A549 treated with RU486 at 1 μM for 4 hours (cell line): Measurements from ENCODE around the gene ANGPTL1. TPM values are rescaled to one million over a fixed set of nuclear protein-coding genes. Genes with fewer than 3 reads are reported as not detected.

Experiments used
- total RNA-seq: library from RNA; stranded (reverse); fragments of 200-300 nt; extraction: Qiagen RNA extraction; gene quantifications from 5 replicates; pipeline ENCODE4 v1.2.3, GENCODE V29; 2022; ENCODE audit warnings: low read depth

Gene ANGPTL1, protein sequence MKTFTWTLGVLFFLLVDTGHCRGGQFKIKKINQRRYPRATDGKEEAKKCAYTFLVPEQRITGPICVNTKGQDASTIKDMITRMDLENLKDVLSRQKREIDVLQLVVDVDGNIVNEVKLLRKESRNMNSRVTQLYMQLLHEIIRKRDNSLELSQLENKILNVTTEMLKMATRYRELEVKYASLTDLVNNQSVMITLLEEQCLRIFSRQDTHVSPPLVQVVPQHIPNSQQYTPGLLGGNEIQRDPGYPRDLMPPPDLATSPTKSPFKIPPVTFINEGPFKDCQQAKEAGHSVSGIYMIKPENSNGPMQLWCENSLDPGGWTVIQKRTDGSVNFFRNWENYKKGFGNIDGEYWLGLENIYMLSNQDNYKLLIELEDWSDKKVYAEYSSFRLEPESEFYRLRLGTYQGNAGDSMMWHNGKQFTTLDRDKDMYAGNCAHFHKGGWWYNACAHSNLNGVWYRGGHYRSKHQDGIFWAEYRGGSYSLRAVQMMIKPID
- not detected in 5 replicates for total RNA-seq

DNA sequence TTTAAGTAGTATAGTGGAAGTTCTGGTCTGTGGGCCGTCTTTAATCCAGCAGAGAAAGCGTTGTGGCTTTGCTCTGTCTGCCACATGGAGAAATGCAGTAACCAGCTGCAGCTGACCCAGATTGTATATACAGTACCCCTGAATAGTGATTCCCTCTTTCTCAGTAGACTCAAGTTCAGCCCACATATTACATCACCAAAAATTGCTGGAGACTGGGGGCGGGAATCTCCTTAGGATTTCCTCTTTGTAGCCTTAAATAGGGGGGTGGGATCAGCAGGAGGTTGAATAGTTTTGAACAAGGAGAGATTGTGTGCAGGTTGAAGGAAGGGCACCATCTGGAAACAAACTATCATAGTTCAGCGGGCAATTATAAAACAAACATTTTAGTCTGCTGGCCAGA, at the start of gene ANGPTL1:
TSS of gene ANGPTL1 (minus strand) at position 134 of the 400 bp plus-strand sequence. CDS start 5,301 bp downstream, outside the sequence.

Other genes with a start within 250 kb of the ANGPTL1 start
- 13.1 to 28.5 TPM (median 23.0 TPM) in 5 replicates for gene RALGPS2, start 145.8 kb downstream of the ANGPTL1 start, total RNA-seq
- 12.5 to 24.0 TPM (median 21.1 TPM) in 5 replicates for gene FAM20B, start 154.8 kb upstream of the ANGPTL1 start, total RNA-seq
- gene TOR3A, start 211.0 kb upstream of the ANGPTL1 start, total RNA-seq, result 40.3 to 50.1 TPM (median 46.1 TPM) in 5 replicates